GM10266 (cell line): ENCODE results near the gene RSAD2.
A peak's percentile ranks its signal among the peaks of the same experiment; 100 is the strongest.

ENCODE experiments used
- DNase-seq: peaks from one replicate; pipeline ENCODE4 v3.0.0; 2012; ENCODE audit errors: extremely low spot score
- TF ChIP-seq, protein P1 (sequence below): IDR thresholded peaks from 2 replicates; pipeline ENCODE4 v1.5.1; 2012; ENCODE audit warnings: mild to moderate bottlenecking, low read depth; ENCODE audit not compliant: control insufficient read depth, insufficient read depth; ENCODE audit errors: missing control alignments

Gene RSAD2

GRCh38 chr2:6920743-6921064 lies 43.1 kb downstream of the RSAD2 start:
- TF ChIP-seq, protein P1, sequence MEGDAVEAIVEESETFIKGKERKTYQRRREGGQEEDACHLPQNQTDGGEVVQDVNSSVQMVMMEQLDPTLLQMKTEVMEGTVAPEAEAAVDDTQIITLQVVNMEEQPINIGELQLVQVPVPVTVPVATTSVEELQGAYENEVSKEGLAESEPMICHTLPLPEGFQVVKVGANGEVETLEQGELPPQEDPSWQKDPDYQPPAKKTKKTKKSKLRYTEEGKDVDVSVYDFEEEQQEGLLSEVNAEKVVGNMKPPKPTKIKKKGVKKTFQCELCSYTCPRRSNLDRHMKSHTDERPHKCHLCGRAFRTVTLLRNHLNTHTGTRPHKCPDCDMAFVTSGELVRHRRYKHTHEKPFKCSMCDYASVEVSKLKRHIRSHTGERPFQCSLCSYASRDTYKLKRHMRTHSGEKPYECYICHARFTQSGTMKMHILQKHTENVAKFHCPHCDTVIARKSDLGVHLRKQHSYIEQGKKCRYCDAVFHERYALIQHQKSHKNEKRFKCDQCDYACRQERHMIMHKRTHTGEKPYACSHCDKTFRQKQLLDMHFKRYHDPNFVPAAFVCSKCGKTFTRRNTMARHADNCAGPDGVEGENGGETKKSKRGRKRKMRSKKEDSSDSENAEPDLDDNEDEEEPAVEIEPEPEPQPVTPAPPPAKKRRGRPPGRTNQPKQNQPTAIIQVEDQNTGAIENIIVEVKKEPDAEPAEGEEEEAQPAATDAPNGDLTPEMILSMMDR, result no peak
- no peak for DNase-seq

DNA sequence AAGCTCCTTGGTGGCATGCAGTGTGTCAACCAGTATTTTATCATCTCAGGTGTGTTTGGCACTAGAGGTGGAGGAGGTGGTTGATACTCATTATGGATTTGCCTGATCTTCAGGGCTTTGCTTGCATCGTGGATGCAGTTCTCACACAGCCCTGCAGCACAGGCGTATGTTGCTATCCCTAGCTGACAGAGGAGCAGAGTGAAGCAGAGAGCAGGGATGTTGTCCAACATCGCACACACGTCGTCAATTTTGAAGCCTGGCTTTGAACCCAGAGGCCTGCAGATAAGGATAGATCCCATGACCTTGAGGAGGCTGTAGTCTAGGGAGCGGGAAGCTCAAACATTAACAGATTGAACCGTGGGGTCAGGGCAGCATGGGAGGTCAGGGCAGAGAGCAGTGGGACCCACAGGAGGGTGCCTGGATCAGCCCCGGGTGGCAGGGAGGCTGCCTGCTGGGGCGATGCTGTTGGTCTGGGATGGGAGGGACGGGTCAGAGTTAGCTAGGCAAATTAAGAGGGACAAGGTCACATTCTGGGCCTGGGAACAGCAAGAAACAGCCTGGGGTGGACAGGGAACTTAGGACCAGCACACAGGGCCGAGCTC lies 43.8 kb downstream of the RSAD2 start:
- TF ChIP-seq, protein P1, result no peak
- no peak for DNase-seq

DNA sequence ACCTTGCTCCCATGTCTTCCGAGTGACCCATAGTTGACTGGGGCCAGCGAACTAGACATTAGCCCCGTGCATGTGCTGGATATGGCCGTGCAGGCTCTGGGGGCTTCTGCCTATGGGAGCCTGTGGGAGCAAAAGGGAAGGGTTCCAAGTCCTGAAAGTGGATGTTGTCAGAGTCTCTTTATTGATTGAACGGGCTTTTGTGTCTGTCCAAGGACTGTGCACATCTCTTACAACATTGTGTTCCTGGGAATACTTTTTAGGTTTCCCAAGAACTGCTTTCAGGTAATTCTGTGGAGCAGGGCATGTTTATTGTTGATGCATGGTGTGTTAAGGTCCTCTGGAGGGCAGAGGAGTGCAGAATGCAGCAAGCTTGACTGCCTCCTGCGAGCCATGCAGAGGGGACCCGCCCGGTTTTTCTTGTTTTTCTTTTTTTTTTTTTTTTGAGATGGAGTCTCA lies 44.7 kb downstream of the RSAD2 start:
- DNase-seq, result no peak
- TF ChIP-seq, protein P1, result peak; percentile 38

- TF ChIP-seq, protein P1, result no peak
- DNase-seq, result no peak
Observed at GRCh38 chr2:6923319-6923718, 45.7 kb downstream of the RSAD2 start.

DNA sequence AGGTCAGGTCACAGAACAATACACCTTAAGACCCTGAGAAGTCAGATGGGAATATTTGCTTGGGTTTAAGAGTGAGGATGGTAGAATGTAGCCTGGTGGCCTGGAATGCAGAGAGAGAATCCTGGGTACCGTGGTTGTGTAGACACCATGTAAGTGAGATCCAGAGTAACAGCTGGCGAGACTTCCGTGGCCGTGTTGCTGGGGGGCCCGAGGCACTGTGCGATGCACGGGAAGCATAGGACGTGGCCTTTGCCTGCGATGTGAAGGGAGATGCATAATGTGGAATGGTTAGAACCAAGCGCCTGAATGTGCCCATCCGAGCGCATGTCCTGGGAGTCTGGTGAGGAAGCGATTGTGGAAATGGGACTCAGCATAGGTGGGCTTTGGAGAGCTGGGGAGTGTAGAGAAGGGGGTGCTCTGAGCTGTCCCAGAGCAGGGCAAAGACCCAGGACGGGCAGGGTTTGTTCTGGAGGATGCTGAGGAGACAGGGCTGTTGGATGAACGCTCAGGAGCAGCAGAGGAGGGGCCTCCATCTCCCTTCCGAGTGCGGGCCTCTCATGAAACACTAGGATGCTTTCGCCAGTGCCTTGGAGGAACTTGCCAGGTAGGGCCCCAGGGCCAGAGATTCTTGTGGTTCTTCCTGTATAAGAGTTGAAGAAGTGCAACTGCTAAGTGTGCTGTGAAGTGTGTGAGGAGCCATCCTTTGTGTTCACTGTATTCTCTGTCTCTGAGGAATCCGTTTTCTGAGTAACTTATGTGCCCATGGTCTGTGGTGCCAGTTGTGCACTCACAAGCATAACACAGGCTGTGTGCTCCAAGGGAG lies 46.7 kb downstream of the RSAD2 start:
- TF ChIP-seq, protein P1, result no peak
- DNase-seq, result no peak

GRCh38 chr2:6924924-6925409 lies 47.4 kb downstream of the RSAD2 start:
- no peak for DNase-seq
- TF ChIP-seq, protein P1, result no peak

DNA sequence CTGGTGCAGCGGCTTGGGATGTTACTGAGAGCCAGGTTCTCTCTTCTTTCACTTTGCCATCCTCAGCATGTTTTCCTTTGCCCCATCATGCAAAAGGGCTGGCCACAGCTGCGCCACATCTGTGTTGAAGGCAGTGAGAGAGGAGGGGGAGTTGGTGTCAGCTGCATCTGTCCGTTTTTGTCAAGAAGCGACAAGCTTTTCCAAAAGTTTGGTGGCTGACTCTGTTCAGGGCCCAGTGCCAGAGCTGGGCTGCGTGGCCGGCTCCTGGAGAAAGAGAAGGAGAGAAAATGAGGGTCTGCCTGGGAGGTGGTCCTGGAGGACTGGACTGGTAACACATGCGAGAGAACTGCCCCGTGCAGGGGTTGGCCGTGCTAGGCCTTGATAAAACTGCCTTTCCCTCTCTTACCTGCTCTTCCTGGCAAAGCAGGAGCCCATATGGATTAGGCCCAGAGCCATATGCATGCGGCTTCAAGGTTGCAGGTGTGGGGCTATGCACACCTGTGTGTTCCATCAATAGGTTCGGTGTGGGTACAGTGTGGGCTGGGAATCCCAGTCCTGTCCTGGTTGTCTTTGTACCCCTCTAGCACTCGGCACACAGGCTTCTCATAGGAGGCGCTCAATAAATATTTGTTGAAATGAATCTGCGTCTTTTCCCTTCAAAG lies 48.6 kb downstream of the RSAD2 start:
- DNase-seq, result no peak
- TF ChIP-seq, protein P1, result no peak
